ENCODE results near the gene KAZN.

GRCh38 chr1:14884614-14885175 is 286.2 kb downstream of the KAZN start:
- TF ChIP-seq, protein P1, sequence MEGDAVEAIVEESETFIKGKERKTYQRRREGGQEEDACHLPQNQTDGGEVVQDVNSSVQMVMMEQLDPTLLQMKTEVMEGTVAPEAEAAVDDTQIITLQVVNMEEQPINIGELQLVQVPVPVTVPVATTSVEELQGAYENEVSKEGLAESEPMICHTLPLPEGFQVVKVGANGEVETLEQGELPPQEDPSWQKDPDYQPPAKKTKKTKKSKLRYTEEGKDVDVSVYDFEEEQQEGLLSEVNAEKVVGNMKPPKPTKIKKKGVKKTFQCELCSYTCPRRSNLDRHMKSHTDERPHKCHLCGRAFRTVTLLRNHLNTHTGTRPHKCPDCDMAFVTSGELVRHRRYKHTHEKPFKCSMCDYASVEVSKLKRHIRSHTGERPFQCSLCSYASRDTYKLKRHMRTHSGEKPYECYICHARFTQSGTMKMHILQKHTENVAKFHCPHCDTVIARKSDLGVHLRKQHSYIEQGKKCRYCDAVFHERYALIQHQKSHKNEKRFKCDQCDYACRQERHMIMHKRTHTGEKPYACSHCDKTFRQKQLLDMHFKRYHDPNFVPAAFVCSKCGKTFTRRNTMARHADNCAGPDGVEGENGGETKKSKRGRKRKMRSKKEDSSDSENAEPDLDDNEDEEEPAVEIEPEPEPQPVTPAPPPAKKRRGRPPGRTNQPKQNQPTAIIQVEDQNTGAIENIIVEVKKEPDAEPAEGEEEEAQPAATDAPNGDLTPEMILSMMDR (IDR thresholded peaks at IDR 0.05): no peak
- no peak for TF ChIP-seq POLR2A (IDR thresholded peaks at IDR 0.05)
